Spleen (tissue), 7 donors: Measurements from ENCODE around the gene CALCOCO1.

ENCODE experiments used
- POLR2A ChIP-seq, 3 donors: fragments of 450-650 bp; IDR thresholded peaks; one replicate each; pipeline ENCODE4 v1.5.1; 2017; ENCODE audit warnings: antibody characterized with exemption in 3 of 3, mild to moderate bottlenecking in 1 of 3
- POLR2AphosphoS5 ChIP-seq, 3 donors: sonication (generic); formaldehyde crosslinking; IDR thresholded peaks; one replicate each; pipeline ENCODE4 v1.5.1; 2017; ENCODE audit warnings: antibody characterized with exemption in 3 of 3
- TF ChIP-seq, protein P1 (sequence below), 11 experiments: fragments of 200-600 bp in 7 of 11; fragments of 450-650 bp in 4 of 11; sonication (generic) in 4 of 11; IDR thresholded peaks in 8 of 11; conservative IDR thresholded peaks in 3 of 11; 1 replicate in 7 of 11; 2 replicates in 4 of 11; pipeline versions ENCODE4 v1.4.0 to v1.8.0; 2016 to 2021; ENCODE audit warnings: antibody characterized with exemption in 11 of 11, inconsistent platforms in 4 of 11, mild to moderate bottlenecking in 1 of 11
- donor health status: DM: no; HTN: no; CAD: no; lungs with moderate emphysema.
- donor health status: DM: no; HTN: no; CAD: no.
- donor health status: DM: no; HTN: no; CAD: no.

- TF ChIP-seq, protein P1, sequence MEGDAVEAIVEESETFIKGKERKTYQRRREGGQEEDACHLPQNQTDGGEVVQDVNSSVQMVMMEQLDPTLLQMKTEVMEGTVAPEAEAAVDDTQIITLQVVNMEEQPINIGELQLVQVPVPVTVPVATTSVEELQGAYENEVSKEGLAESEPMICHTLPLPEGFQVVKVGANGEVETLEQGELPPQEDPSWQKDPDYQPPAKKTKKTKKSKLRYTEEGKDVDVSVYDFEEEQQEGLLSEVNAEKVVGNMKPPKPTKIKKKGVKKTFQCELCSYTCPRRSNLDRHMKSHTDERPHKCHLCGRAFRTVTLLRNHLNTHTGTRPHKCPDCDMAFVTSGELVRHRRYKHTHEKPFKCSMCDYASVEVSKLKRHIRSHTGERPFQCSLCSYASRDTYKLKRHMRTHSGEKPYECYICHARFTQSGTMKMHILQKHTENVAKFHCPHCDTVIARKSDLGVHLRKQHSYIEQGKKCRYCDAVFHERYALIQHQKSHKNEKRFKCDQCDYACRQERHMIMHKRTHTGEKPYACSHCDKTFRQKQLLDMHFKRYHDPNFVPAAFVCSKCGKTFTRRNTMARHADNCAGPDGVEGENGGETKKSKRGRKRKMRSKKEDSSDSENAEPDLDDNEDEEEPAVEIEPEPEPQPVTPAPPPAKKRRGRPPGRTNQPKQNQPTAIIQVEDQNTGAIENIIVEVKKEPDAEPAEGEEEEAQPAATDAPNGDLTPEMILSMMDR (IDR thresholded peaks at IDR 0.05 in 8 of 11, conservative IDR thresholded peaks at IDR 0.05 in 3 of 11): no peak
- TF ChIP-seq POLR2AphosphoS5 (IDR thresholded peaks at IDR 0.05): no peak
- no peak for TF ChIP-seq POLR2A (IDR thresholded peaks at IDR 0.05)
Measured at GRCh38 chr12:53725824-53726223, 1.4 kb downstream of the CALCOCO1 start.
